AML-193 (cell line): ENCODE data around the gene CCDC186.

ENCODE experiments used
- DNase-seq, 2 experiments: peaks; one replicate each; lab custom pipeline; 2025; lab: John Stamatoyannopoulos, UW

Gene CCDC186

GRCh38 chr10:114173921-114174694 is at the start of gene CCDC186:
Gene CCDC186 (minus strand): TSS chr10:114174203. CDS start chr10:114163268, 10,935 bp downstream.
- peak; percentile 79 to 86 for DNase-seq

- DNase-seq, result no peak
These were observed 49.1 kb upstream of the CCDC186 start for GRCh38 chr10:114223066-114223465.

GRCh38 chr10:114221235-114221634 is 47.2 kb upstream of the CCDC186 start:
- no peak for DNase-seq

- no peak for DNase-seq
These were observed 46.3 kb upstream of the CCDC186 start for GRCh38 chr10:114220281-114220680.

- no peak for DNase-seq
These were observed 41.0 kb upstream of the CCDC186 start for GRCh38 chr10:114215033-114215432.

GRCh38 chr10:114212153-114212552 is 38.1 kb upstream of the CCDC186 start:
- DNase-seq, result no peak

GRCh38 chr10:114208351-114208750 is 34.3 kb upstream of the CCDC186 start:
- no peak for DNase-seq

GRCh38 chr10:114207349-114207748 is 33.3 kb upstream of the CCDC186 start:
- DNase-seq, result no peak

- no peak for DNase-seq
These were observed 32.9 kb upstream of the CCDC186 start for GRCh38 chr10:114206902-114207301.

GRCh38 chr10:114202812-114203211 is 28.8 kb upstream of the CCDC186 start:
- no peak for DNase-seq

GRCh38 chr10:114199239-114199638 is 25.2 kb upstream of the CCDC186 start:
- DNase-seq, result no peak

- DNase-seq, result no peak
These were observed 21.1 kb upstream of the CCDC186 start for GRCh38 chr10:114195079-114195478.

GRCh38 chr10:114189700-114190099 is 15.7 kb upstream of the CCDC186 start:
- DNase-seq, result no peak

- DNase-seq, result no peak
These were observed 14.9 kb upstream of the CCDC186 start for GRCh38 chr10:114188900-114189299.

- no peak for DNase-seq
These were observed 14.0 kb upstream of the CCDC186 start for GRCh38 chr10:114188001-114188400.

- DNase-seq, result no peak
These were observed 10.3 kb upstream of the CCDC186 start for GRCh38 chr10:114184276-114184675.

GRCh38 chr10:114183563-114183962 is 9.6 kb upstream of the CCDC186 start:
- no peak for DNase-seq

- DNase-seq, result no peak
These were observed 8.0 kb upstream of the CCDC186 start for GRCh38 chr10:114181971-114182370.

GRCh38 chr10:114180937-114181336 is 6.9 kb upstream of the CCDC186 start:
- DNase-seq, result no peak

- no peak for DNase-seq
These were observed 5.7 kb upstream of the CCDC186 start for GRCh38 chr10:114179747-114180146.

GRCh38 chr10:114179148-114179547 is 5.1 kb upstream of the CCDC186 start, which contains the start of gene TDRD1:
Gene TDRD1 (plus strand): TSS chr10:114179353. CDS start chr10:114187832, 8,479 bp downstream.
- no peak for DNase-seq

GRCh38 chr10:114176511-114176910 is 2.5 kb upstream of the CCDC186 start:
- DNase-seq, result no peak

- no peak for DNase-seq
These were observed 1.7 kb upstream of the CCDC186 start for GRCh38 chr10:114175667-114176066.

GRCh38 chr10:114174695-114175188 is 739 bp upstream of the CCDC186 start:
- DNase-seq, result peak; percentile 89 to 90
